Measurements from ENCODE around the gene TSPAN17.

DNA sequence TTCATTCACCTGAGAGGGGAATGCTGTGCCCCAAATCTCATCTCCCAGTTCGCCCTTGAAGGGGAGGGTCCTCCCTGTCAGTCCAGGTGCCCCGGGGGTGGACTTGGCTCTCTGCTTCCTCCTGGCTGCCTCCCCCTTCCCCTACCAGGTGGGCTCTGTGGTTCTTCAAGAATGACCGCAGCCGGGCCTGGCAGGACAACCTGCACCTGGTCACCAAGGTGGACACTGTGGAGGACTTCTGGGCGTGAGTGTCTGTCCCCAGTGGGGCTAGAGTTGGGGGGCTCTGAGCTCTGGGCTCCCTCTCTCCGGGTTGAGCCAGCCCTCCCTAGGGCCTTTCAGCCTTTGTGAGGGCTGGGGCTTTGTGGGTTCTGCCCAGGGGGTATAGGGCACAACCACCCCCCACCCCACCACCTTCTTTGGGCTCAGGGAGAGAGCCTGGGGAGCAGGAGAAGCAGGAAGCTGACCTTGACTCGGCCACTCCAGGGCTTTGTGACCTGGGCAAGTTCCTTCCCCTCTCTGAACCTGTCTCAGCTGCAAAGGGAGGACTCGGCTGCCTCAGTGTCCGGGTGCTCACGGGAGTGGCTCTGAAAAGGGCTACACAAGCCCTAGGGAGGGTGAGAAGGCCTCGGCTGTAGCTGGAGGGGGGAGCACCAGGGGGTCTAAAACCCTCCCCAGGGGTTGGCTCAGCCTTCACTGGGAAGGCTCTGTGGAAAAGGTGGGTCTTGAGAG is 3.6 kb upstream of the TSPAN17 start:
- no peak for TF ChIP-seq CTCF (IDR thresholded peaks at IDR 0.05 in 2 of 3, conservative IDR thresholded peaks at IDR 0.05 in 1 of 3; ENCODE audit: insufficient read depth in 2 of 3, low read depth in 1 of 3, low read length in 3 of 3)
- no peak for TF ChIP-seq MAZ (CRISPR knock-in tag; conservative IDR thresholded peaks at IDR 0.05 in 1 of 2, IDR thresholded peaks at IDR 0.05 in 1 of 2)
